H1 (cell line): ENCODE measurements around the gene DIS3L. TPM values are rescaled to one million over a fixed set of nuclear protein-coding genes. Genes with fewer than 3 reads are reported as not detected.

Source experiments
- CHD2 ChIP-seq: IDR thresholded peaks from 2 replicates; pipeline ENCODE4 v1.6.1; 2012; ENCODE audit warnings: low read length, improper control_type of control experiment
- NANOG ChIP-seq: IDR thresholded peaks from 2 replicates; pipeline ENCODE4 v1.6.1; 2011; ENCODE audit warnings: low read length, low read depth, mild to moderate bottlenecking, inconsistent platforms; ENCODE audit not compliant: insufficient read depth, poor library complexity, severe bottlenecking
- RBBP5 ChIP-seq: IDR thresholded peaks from 2 replicates; pipeline ENCODE4 v1.7.1; 2012; ENCODE audit warnings: low read depth, mild to moderate bottlenecking, inconsistent platforms, low read length, moderate library complexity, borderline replicate concordance
- RFX5 ChIP-seq: IDR thresholded peaks from 2 replicates; pipeline ENCODE4 v1.6.1; 2011; ENCODE audit warnings: low read depth, low read length, improper control_type of control experiment, borderline replicate concordance
- SUZ12 ChIP-seq: fragments of 200-600 bp; sonication (generic); IDR thresholded peaks from 2 replicates; pipeline ENCODE4 v1.6.1; 2012; ENCODE audit warnings: mild to moderate bottlenecking, inconsistent platforms, low read length, moderate library complexity, mixed read lengths
- polyA plus RNA-seq, 7 experiments: library from polyadenylated mRNA; depleted of rRNA in 3 of 7; stranded (reverse) in 5 of 7; unstranded in 2 of 7; fragments of >200 nt in 5 of 7; fragments of 200-250 nt in 2 of 7; gene quantifications; 1 replicate in 5 of 7; 2 replicates in 1 of 7; 4 replicates in 1 of 7; pipeline versions ENCODE4 v1.2.1 to v1.2.3, GENCODE V29; 2011 to 2013; ENCODE audit warnings: missing spikeins in 2 of 7, mixed read lengths in 2 of 7
- total RNA-seq: library from RNA; stranded (reverse); fragmentation: NEBNext Ultra II Directional; extraction: Animal tissue kit (Norgen Biotek cat#: 25700); gene quantifications from 2 replicates; pipeline ENCODE4 v1.2.1, GENCODE V29; 2021

The DIS3L gene
- total and polyA plus RNA-seq, 2 of the 8 experiments (the other 6 are each of a cell fraction or from before 2014, with no cell fraction given), result 8.7 to 25.0 TPM

- TF ChIP-seq SUZ12 (no peak), RFX5 (no peak), CHD2 (no peak), NANOG (no peak), RBBP5 (no peak)
Measured at GRCh38 chr15:66246937-66247336, 46.4 kb upstream of the DIS3L start (continued).
